Stimulated activated CD4-positive, alpha-beta T cell treated with anti-CD3 and anti-CD28 coated beads, Interleukin-15, amount 100 ng/mL, for 24 hours (primary cell): ENCODE measurements around the gene AGAP1.

Experiments used
- DNase-seq: peaks from one replicate; pipeline ENCODE4 v3.0.0-alpha.2; 2020

Gene AGAP1

GRCh38 chr2:236160366-236161081, 666.7 kb downstream of the AGAP1 start:
- no peak for DNase-seq

GRCh38 chr2:236161082-236161462, 667.2 kb downstream of the AGAP1 start:
- no peak for DNase-seq

- DNase-seq = no peak
Measured at GRCh38 chr2:236161531-236161930, 667.7 kb downstream of the AGAP1 start.

- DNase-seq = no peak
Measured at GRCh38 chr2:236162031-236162845, 668.4 kb downstream of the AGAP1 start.

GRCh38 chr2:236162882-236163470, 669.1 kb downstream of the AGAP1 start:
- no peak for DNase-seq

- no peak for DNase-seq
Measured at GRCh38 chr2:236163471-236164200, 669.8 kb downstream of the AGAP1 start.

- no peak for DNase-seq
Measured at GRCh38 chr2:236164201-236164924, 670.5 kb downstream of the AGAP1 start.

- DNase-seq = no peak
Measured at GRCh38 chr2:236164925-236165841, 671.3 kb downstream of the AGAP1 start.

GRCh38 chr2:236165842-236166795, 672.3 kb downstream of the AGAP1 start:
- DNase-seq = no peak

- DNase-seq = no peak
Measured at GRCh38 chr2:236166796-236167296, 673.0 kb downstream of the AGAP1 start.

- no peak for DNase-seq
Measured at GRCh38 chr2:236167297-236168109, 673.7 kb downstream of the AGAP1 start.

- DNase-seq = no peak
Measured at GRCh38 chr2:236168110-236169080, 674.6 kb downstream of the AGAP1 start, which contains the start of gene GBX2. TSS of gene GBX2 (minus strand) at chr2:236168386. CDS start at chr2:236167971, 415 bp downstream.

GRCh38 chr2:236169151-236169721, 675.4 kb downstream of the AGAP1 start:
- DNase-seq = no peak

- no peak for DNase-seq
Measured at GRCh38 chr2:236169741-236170589, 676.1 kb downstream of the AGAP1 start.

GRCh38 chr2:236170590-236171165, 676.8 kb downstream of the AGAP1 start:
- no peak for DNase-seq

- no peak for DNase-seq
Measured at GRCh38 chr2:236171181-236171679, 677.4 kb downstream of the AGAP1 start.
